Caco-2 (cell line): ENCODE results near the gene DEPP1. TPM values are rescaled to one million over a fixed set of nuclear protein-coding genes. Genes with fewer than 3 reads are reported as not detected.
A peak's percentile ranks its signal among the peaks of the same experiment; 100 is the strongest.

ENCODE experiments used
- BruUV-seq: library from RNA; stranded (reverse); fragments of 400-500 nt; replicated peaks from 2 replicates; lab custom pipeline; 2021; lab: Mats Ljungman, UMichigan
- CTCF ChIA-PET: fragments of 300-600 bp; sonication (Branson Sonifier 250); formaldehyde crosslinking; loops from one replicate; lab custom pipeline; 2022; ENCODE audit warnings: antibody characterized with exemption; lab: Charles Lee
- POLR2A ChIA-PET: fragments of 300-600 bp; sonication (Branson Sonifier 250); formaldehyde crosslinking; loops from one replicate; lab custom pipeline; 2022; ENCODE audit warnings: antibody characterized with exemption; lab: Charles Lee
- DNase-seq, 2 experiments: peaks; one replicate each; pipeline versions ENCODE4 v3.0.0 to v3.0.0-alpha.2; 2020 to 2022
- H3K27me3 ChIP-seq: replicated peaks from 2 replicates; pipeline ENCODE4 v1.6.0; 2011; ENCODE audit warnings: low read length; ENCODE audit not compliant: control insufficient read depth, insufficient read depth
- H3K36me3 ChIP-seq: 2 replicates; pipeline ENCODE4 v1.5.1; 2011; ENCODE audit warnings: low read length; ENCODE audit not compliant: control insufficient read depth, insufficient read depth
- H3K4me1 ChIP-seq: fragments of 250-450 bp; sonication (Bioruptor Pico); 2 replicates; pipeline ENCODE4 v1.5.1; 2020; ENCODE audit warnings: mild to moderate bottlenecking
- H3K4me3 ChIP-seq: 2 replicates; pipeline ENCODE4 v1.5.1; 2011; ENCODE audit warnings: low read depth, mild to moderate bottlenecking, control low read depth, low read length
- H3K9me3 ChIP-seq: fragments of 250-450 bp; sonication (Bioruptor Pico); 2 replicates; pipeline ENCODE4 v1.5.1; 2020; ENCODE audit warnings: mild to moderate bottlenecking, moderate library complexity
- H3K27ac Mint-ChIP-seq: one replicate; pipeline ENCODE4 v1.8.0; 2022; ENCODE audit warnings: mixed read lengths; ENCODE audit not compliant: unreplicated experiment
- H3K27me3 Mint-ChIP-seq: one replicate; pipeline ENCODE4 v1.8.0; 2022; ENCODE audit warnings: mixed read lengths; ENCODE audit not compliant: insufficient read depth, unreplicated experiment
- H3K36me3 Mint-ChIP-seq: one replicate; pipeline ENCODE4 v1.8.0; 2022; ENCODE audit warnings: mild to moderate bottlenecking, mixed read lengths; ENCODE audit not compliant: insufficient read depth, unreplicated experiment
- H3K4me1 Mint-ChIP-seq: one replicate; pipeline ENCODE4 v1.8.0; 2022; ENCODE audit warnings: low read depth, mixed read lengths; ENCODE audit not compliant: unreplicated experiment
- H3K4me3 Mint-ChIP-seq: one replicate; pipeline ENCODE4 v1.8.0; 2022; ENCODE audit warnings: mild to moderate bottlenecking, moderate library complexity, mixed read lengths; ENCODE audit not compliant: unreplicated experiment
- H3K9me3 Mint-ChIP-seq: one replicate; pipeline ENCODE4 v1.8.0; 2022; ENCODE audit warnings: mixed read lengths; ENCODE audit not compliant: unreplicated experiment
- intact Hi-C: fragments of 100-400 bp; cut with micrococcal nuclease; formaldehyde crosslinking; loops from one replicate; pipeline ENCODE4 v1.10.0; 2022; ENCODE audit not compliant: unreplicated experiment
- total RNA-seq: library from RNA; stranded (reverse); gene quantifications from 2 replicates; pipeline ENCODE4 v1.2.3, GENCODE V29; 2022
- TF ChIP-seq, protein P1 (sequence below), 2 experiments: fragments of 200-600 bp in 1 of 2; IDR thresholded peaks; 1 replicate in 1 of 2; 2 replicates in 1 of 2; pipeline versions ENCODE4 v1.5.1 to v1.8.0; 2011 to 2022; ENCODE audit warnings: antibody characterized with exemption in 1 of 2, control low read depth in 1 of 2, inconsistent platforms in 1 of 2, low read depth in 1 of 2, low read length in 1 of 2, mild to moderate bottlenecking in 1 of 2, moderate library complexity in 1 of 2; ENCODE audit not compliant: insufficient read depth in 1 of 2, severe bottlenecking in 1 of 2, unreplicated experiment in 1 of 2

Gene DEPP1
- total RNA-seq, 1 experiment from 2014 or later: 13.6 TPM

DNA sequence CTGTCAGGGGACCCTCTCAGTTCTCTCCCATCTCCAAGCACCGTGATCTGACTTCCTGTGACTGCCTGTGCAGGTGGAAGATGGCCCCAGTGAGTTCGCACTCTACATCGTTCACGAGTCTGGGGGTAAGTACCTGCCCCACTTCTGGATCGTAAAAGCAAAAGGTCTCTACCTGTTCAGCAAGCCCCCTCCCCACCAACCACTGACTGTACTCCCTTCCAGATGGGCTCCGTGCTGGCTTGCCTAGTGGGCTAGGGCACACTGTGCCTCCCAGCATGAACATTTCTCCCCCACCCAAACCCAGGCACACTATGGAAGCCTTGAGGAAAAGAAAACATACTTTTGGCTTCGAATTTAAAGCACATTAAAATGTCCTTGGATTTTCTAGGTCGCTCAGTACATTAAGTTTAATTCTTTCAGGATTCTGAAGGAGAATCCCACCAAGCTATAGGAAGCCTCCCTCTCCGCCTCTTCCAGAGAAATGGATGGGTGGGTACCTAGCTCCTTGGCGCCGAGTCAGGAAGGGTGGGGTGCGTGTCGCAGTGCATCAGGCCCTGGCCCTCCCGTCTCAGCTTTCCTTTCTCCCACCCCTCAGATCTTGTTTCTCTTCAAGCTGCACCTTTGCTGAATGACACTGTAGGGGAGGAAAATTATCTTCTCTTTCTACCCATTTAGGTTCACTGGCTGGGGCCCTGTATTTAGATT is 11.1 kb upstream of the DEPP1 start:
- no peaks in the 10 kb centered on the region for H3K27me3 Mint-ChIP-seq
- peaks cover 44% of the 10 kb centered on the region for H3K4me1 Mint-ChIP-seq
- H3K9me3 Mint-ChIP-seq: no peaks in the 10 kb centered on the region
- POLR2A ChIA-PET: interaction anchor here (0.6 to 1.4 kb wide), 4 partner anchors 11 to 42 kb away, joined by 3 to 20 read pairs (median 6); partner anchors contain the start of genes DEPP1 and RASSF4
- intact Hi-C loops: loop anchor here (1.0 kb wide), 4 partner anchors 14 to 57 kb away; partner anchors contain the start of gene RASSF4
- peak overlapping the region; percentile 37 for H3K4me3 Mint-ChIP-seq
- BruUV-seq: no TSS peak
- CTCF ChIA-PET: interaction anchor here (0.7 to 3.0 kb wide), 13 partner anchors 9 to 894 kb away, joined by 3 to 34 read pairs (median 4); partner anchors contain the start of gene DEPP1
- H3K36me3 Mint-ChIP-seq: peaks cover 24% of the 10 kb centered on the region
- H3K27ac Mint-ChIP-seq: peak overlapping the region; percentile 86
- TF ChIP-seq, protein P1, sequence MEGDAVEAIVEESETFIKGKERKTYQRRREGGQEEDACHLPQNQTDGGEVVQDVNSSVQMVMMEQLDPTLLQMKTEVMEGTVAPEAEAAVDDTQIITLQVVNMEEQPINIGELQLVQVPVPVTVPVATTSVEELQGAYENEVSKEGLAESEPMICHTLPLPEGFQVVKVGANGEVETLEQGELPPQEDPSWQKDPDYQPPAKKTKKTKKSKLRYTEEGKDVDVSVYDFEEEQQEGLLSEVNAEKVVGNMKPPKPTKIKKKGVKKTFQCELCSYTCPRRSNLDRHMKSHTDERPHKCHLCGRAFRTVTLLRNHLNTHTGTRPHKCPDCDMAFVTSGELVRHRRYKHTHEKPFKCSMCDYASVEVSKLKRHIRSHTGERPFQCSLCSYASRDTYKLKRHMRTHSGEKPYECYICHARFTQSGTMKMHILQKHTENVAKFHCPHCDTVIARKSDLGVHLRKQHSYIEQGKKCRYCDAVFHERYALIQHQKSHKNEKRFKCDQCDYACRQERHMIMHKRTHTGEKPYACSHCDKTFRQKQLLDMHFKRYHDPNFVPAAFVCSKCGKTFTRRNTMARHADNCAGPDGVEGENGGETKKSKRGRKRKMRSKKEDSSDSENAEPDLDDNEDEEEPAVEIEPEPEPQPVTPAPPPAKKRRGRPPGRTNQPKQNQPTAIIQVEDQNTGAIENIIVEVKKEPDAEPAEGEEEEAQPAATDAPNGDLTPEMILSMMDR (IDR thresholded peaks at IDR 0.05; ENCODE audit: insufficient read depth in 1 of 2, low read depth in 1 of 2, low read length in 1 of 2, severe bottlenecking in 1 of 2, unreplicated experiment in 1 of 2): no peak
- Histone ChIP-seq H3K27me3 (no peaks in the 10 kb centered on the region), H3K4me1 (peaks cover 49% of the 10 kb centered on the region), H3K9me3 (no peaks in the 10 kb centered on the region), H3K4me3 (no peak overlapping the region), H3K36me3 (0 out of 2 replicates have a peak, but pooled peaks cover 1% of the 10 kb centered on the region)
- peak in 1 of 2 experiments; percentile 20 for DNase-seq

DNA sequence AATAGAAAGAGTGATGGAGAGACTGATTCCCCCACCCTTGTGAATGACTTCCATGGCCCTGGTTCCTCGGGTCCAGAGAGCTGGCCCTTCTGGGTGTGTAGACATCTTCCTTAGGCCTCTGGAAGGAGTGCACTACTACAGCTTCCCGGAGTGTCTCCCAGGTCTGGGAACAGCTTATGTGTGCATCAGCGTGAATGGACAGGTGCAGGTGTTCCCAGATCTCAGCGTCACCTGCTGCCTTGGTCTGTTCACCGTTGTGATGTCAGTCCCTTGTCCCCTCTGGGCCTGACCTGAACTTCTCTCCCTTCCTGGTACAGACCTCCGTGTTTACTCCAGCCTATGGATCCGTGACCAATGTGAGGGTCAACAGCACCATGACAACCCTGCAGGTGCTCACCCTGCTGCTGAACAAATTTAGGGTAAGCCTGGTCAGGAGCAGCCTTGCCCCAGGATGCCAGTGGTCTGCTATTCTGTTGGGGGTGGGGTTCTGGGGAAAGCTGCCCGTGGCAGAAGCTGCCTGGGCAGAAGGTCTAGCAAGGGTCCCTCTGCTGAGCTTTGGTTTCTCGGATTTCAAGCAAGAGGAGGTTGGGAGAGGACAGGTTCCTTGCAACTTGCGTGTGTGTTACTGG is 10.5 kb upstream of the DEPP1 start:
- Mint-ChIP-seq H3K4me1 (peaks cover 38% of the 10 kb centered on the region), H3K4me3 (no peak overlapping the region), H3K27me3 (no peaks in the 10 kb centered on the region), H3K9me3 (no peaks in the 10 kb centered on the region), H3K27ac (peak overlapping the region; percentile 86), H3K36me3 (peaks cover 24% of the 10 kb centered on the region)
- Histone ChIP-seq H3K36me3 (0 out of 2 replicates have a peak, but pooled peaks cover 1% of the 10 kb centered on the region), H3K4me3 (no peak overlapping the region), H3K4me1 (peaks cover 42% of the 10 kb centered on the region), H3K9me3 (no peaks in the 10 kb centered on the region), H3K27me3 (no peaks in the 10 kb centered on the region)
- DNase-seq: peak in 1 of 2 experiments; percentile 31
- CTCF ChIA-PET: interaction anchor here (1.5 to 3.0 kb wide), 5 partner anchors 8 to 56 kb away, joined by 4 to 34 read pairs (median 8); no protein-coding TSS in a partner anchor
- intact Hi-C loops: no loop called here
- POLR2A ChIA-PET: interaction anchor here (0.6 kb wide), 1 partner anchor 10 kb away, joined by 3 read pairs; the partner anchor contains the start of gene DEPP1
- TF ChIP-seq, protein P1 (IDR thresholded peaks at IDR 0.05; ENCODE audit: insufficient read depth in 1 of 2, low read depth in 1 of 2, low read length in 1 of 2, severe bottlenecking in 1 of 2, unreplicated experiment in 1 of 2): no peak
- no TSS peak for BruUV-seq

DNA sequence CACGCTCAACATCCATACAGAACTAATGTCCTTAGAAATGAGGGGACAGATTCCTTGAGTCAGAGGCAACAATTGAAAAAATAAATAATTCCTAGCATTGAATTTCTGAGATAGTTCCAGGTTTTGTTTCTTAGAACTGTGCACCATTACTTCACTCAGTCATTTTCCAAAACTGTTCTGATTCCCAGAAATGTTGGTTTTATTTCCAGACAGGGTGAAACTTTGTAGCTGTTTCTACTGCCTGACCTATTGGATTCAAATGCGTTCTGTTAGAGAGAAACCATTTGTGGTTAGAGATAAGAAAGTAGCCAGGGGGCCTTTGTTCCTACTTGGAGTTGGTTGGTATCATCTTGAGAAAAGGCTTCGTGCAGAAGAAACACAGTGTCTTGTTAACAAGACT is 8.1 kb upstream of the DEPP1 start:
- Histone ChIP-seq H3K36me3 (0 out of 2 replicates have a peak, but pooled peaks cover 1% of the 10 kb centered on the region), H3K27me3 (no peaks in the 10 kb centered on the region), H3K9me3 (no peaks in the 10 kb centered on the region), H3K4me1 (peaks cover 29% of the 10 kb centered on the region), H3K4me3 (no peak overlapping the region)
- Mint-ChIP-seq H3K27me3 (no peaks in the 10 kb centered on the region), H3K9me3 (no peaks in the 10 kb centered on the region), H3K4me1 (peaks cover 28% of the 10 kb centered on the region), H3K27ac (no peak overlapping the region), H3K4me3 (no peak overlapping the region), H3K36me3 (peaks cover 5% of the 10 kb centered on the region)
- TF ChIP-seq, protein P1 (IDR thresholded peaks at IDR 0.05; ENCODE audit: insufficient read depth in 1 of 2, low read depth in 1 of 2, low read length in 1 of 2, severe bottlenecking in 1 of 2, unreplicated experiment in 1 of 2): no peak
- POLR2A ChIA-PET: no interaction called here
- no peak for DNase-seq
- CTCF ChIA-PET: no interaction called here
- intact Hi-C loops: no loop called here
- no TSS peak for BruUV-seq
